DMS 273 (cell line): ENCODE results near the gene KRTAP12-4.
"Not testable (repeated sequence)": the region's sequence is repeated elsewhere in the genome, so short reads cannot be mapped to it uniquely, and the experiment has no call there.

Experiments
- DNase-seq: peaks from one replicate; lab custom pipeline; 2025; ENCODE audit not compliant: unreplicated experiment; lab: John Stamatoyannopoulos, UW

KRTAP12-4 gene

GRCh38 chr21:44637018-44637850 lies 17.2 kb downstream of the KRTAP12-4 start, which contains the start of gene KRTAP10-10:
Gene KRTAP10-10 (plus strand): TSS chr21:44637356. CDS start chr21:44637418, 62 bp downstream.
- peak; percentile 80 for DNase-seq

GRCh38 chr21:44636209-44637017 lies 18.0 kb downstream of the KRTAP12-4 start:
- no peak for DNase-seq

- no peak for DNase-seq
Observed at GRCh38 chr21:44632067-44632466, 22.4 kb downstream of the KRTAP12-4 start.

- no peak for DNase-seq
Observed at GRCh38 chr21:44630440-44630839, 24.0 kb downstream of the KRTAP12-4 start.

GRCh38 chr21:44628707-44629391 lies 25.6 kb downstream of the KRTAP12-4 start:
- DNase-seq, result no peak

GRCh38 chr21:44627831-44628233 lies 26.6 kb downstream of the KRTAP12-4 start:
- not testable (repeated sequence) for DNase-seq

GRCh38 chr21:44627181-44627822 lies 27.2 kb downstream of the KRTAP12-4 start:
- DNase-seq, result peak; percentile 65

GRCh38 chr21:44626673-44627143 lies 27.8 kb downstream of the KRTAP12-4 start, which contains the start of gene KRTAP10-9:
Gene KRTAP10-9 (plus strand): TSS chr21:44627093. CDS start chr21:44627172, 79 bp downstream.
- no peak for DNase-seq

- DNase-seq, result no peak
Observed at GRCh38 chr21:44626262-44626661, 28.2 kb downstream of the KRTAP12-4 start.

- no peak for DNase-seq
Observed at GRCh38 chr21:44625756-44626155, 28.7 kb downstream of the KRTAP12-4 start.

GRCh38 chr21:44623575-44623974 lies 30.9 kb downstream of the KRTAP12-4 start:
- no peak for DNase-seq

- no peak for DNase-seq
Observed at GRCh38 chr21:44619886-44620285, 34.6 kb downstream of the KRTAP12-4 start.

GRCh38 chr21:44618909-44619308 lies 35.5 kb downstream of the KRTAP12-4 start:
- no peak for DNase-seq

- no peak for DNase-seq
Observed at GRCh38 chr21:44618504-44618903, 36.0 kb downstream of the KRTAP12-4 start.

- DNase-seq, result no peak
Observed at GRCh38 chr21:44617071-44617501, 37.4 kb downstream of the KRTAP12-4 start.

GRCh38 chr21:44616591-44616926 lies 37.9 kb downstream of the KRTAP12-4 start:
- no peak for DNase-seq

GRCh38 chr21:44615911-44616590 lies 38.4 kb downstream of the KRTAP12-4 start:
- DNase-seq, result peak; percentile 59

GRCh38 chr21:44615466-44615865 lies 39.0 kb downstream of the KRTAP12-4 start:
- no peak for DNase-seq

GRCh38 chr21:44614961-44615391 lies 39.5 kb downstream of the KRTAP12-4 start:
- DNase-seq, result no peak

- DNase-seq, result no peak
Observed at GRCh38 chr21:44614161-44614631, 40.3 kb downstream of the KRTAP12-4 start.
